GM21786 (cell line): ENCODE measurements around the gene ZNF438.
"Not testable (repeated sequence)": the region's sequence is repeated elsewhere in the genome, so short reads cannot be mapped to it uniquely, and the experiment has no call there.

Experiments used
- ATAC-seq: cut with Tn5 transposase; IDR thresholded peaks from one replicate; pipeline ENCODE4 v1.9.1; 2021; ENCODE audit not compliant: unreplicated experiment

Gene ZNF438

DNA sequence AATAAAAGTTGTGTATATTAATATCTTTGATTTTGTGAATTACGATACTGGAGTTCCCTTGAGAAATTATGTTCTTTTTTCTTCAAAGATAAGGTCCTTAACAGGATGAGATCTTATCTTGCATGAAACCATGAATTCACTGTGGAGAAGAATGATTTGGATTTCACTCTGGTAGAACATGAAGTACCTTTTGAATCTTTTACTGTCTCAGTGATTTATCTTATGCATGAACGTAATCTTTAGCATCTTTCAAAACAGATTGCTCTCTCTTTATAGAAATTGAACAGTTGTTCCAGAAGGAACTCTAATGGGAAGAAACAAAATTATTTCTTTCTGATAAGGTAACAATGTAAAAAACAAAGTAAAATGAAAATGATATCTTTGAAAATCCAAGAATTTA, 11.0 kb upstream of the ZNF438 start:
- no peak for ATAC-seq

DNA sequence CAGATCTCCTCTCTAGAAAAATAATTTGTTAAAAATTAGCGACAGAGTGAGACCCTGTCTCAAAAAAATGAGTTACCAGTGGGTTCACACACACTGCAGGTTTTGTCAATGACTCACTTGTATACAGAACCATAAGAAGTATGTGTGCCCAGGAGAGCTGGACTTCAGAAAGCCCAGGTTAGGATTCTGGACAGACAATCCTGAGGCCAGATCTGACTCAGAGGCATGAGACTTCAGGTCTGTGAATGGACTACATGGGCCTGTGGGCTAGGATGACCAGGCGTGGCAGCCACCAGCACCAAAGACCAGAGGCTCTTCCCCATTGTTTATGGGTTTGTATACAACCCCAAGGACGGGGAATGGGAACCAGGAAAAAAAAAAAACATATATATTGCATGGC, 9.3 kb upstream of the ZNF438 start:
- no peak for ATAC-seq

DNA sequence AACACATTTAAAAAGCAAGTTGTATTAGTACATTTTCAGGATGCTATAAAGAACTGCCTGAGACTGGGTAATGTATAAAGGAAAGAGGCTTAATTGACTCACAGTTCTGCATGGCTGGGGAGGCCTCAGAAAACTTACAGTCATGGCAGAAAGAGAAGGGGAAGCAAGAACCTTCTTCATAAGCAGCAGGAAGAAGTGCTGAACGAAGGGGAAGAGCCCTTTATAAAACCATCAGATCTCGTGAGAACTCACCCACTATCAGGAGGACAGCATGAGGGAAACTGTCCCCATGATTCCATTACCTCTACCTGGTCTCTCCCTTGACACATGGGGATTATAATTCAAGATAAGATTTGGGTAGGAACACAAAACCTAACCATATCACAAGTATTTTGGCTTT, 7.3 kb upstream of the ZNF438 start:
- ATAC-seq = not testable (repeated sequence)

DNA sequence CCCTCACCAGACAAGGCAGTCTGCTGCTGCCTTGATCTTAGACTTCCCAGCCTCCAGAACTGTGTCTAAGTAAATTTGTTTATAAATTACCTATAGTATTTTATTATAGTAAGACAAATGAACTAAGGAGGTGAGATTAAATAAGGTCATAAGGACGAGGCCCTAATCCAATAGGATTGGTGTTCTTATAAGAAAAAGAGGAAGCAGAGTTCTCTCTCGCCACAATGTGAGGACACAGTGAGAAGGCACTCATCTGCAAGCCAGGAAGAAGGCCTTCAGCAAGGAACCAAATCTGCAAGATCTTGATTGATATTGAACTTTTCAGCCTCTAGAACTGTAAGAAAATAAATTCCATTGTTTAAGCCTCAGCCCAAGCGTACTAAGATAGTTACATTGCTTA, 6.1 kb upstream of the ZNF438 start:
- no peak for ATAC-seq

DNA sequence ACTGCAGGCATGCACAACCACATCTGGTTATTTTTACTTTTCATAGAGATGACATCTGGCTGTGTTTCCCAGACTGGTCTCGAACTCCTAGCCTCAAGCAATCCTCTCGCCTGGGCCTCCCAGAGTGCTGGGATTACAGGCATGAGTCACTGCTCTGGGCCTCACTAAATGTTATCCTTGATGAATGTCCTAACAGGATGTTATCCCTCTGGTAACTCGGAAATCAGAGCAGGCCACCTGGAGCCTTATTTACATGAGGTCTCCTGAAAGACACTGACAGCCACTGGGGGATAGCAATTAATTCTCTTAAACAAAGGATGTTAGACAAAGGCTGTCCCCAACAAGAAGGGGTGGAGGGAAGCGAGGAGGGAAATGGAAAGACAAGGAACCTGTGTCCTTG, 4.5 kb upstream of the ZNF438 start:
- ATAC-seq = no peak

DNA sequence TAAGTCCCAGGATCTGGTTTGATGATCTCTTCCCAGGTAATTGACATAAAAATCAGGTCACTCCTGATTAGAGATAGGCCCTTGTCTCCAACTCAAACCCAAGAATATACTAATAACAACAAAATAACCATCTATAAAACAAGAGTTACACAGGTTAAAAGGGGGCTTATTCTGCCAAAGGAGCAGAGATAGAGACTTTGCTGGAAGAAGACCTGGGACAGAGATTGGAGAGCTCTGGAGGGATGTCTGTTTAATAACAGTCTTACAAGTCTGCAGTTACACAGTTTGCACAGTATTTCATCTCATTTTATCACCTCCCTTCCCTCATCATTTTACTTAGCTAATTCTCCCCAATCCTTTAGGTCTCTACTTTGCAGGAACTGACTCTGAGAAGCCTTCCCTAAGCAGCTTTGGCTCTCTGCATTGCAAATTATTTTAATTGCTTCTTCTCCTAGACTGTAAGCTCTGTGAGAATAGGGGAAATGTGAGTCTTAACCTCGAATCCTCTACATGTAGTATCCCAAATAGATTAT, 3.7 kb upstream of the ZNF438 start:
- no peak for ATAC-seq

DNA sequence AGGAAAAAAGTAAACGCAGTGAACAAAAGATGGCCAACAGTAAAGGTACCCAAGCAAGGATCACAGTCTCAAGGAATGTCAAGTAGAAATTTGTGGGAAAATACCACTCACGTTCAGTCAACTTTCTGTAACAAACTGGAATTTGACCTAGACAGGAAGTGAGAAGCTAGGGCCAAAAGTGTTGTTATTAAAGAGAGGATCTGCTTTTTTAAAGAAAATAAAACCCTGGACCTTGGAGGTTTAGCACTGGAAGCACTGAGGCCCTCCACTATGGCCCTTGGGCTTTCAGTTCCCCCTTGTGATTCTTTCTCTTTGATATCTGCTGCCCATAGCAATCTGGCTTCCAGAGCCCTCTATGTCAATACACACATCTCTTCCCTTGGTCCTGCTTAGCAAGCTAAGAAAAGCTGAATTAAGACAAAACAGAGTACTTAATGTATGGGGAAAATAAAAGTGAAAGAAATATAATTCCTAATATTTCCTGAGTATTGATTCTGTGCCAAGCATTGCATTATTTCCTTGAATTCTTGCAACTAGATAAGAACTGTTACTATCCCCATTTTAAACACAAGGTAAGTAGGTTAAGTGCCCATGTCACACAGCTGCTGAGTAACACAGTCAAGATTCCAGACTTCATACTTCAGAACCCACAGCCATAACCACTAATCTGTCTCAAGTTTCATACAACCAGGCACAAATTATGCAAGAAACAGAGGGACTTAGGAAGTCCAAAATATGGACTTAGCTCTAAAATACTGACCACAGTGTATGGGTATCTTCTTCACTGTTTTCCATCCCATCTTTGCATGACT, 2.6 kb upstream of the ZNF438 start:
- ATAC-seq = no peak

DNA sequence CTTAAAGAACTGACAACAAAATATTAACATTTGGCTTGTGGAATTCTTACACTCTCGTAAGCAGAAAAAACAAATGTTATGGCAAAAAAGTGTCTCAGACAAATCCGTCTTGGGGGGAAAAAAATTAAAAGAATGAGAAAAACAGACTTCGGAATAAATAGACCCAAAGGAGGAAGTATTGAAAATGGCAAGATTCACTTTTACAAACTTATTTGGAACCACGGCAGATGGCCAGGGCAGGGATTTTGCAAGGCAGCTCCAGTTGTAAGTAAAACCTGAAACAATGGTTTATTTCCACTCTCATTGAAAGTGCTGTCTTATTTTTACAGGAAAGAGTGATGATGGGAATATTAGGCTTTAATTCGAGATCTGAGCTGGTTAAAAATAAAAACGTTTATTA, 1.5 kb upstream of the ZNF438 start:
- ATAC-seq = no peak

DNA sequence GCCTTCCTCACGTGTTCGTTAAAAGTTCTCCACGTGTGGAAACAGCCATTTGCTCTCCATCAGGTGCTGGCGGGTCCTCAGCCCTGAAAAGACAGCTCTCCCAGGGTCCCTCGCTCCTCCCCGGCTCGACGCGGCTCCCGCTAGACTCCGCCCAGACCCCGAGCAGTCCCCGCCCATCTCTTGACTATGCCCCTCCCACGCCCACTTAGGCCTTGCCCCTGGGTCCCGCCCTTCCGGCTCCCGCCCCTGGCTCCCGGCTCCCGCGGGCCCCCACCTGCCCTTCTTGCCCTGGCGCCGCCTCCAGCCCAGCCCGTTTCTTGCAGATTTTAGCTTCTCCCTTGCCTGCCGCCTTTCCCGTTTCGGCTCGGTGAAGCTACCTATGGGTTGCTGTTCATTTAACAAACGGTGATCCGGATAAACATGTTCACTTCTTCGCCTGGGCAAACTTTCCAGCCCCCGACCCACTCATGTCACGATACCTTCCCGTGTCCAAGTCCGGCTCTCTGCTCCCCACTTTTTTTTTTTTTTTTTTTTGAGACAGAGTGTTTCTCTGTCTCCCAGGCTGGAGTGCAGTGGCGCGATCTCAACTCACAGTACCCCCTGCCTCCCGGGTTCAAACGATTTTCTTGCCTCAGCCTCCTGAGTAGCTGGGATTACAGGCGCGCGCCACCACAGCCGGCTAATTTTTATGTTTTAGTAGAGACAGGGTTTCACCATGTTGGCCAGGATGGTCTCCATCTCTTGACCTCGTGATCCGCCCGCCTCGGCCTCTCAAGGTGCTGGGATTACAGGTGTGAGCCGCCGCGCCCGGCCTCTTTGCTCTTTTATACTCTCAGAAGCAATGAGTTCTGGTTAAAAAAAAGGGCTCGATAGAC, 830 bp upstream of the ZNF438 start:
- ATAC-seq = peak; percentile 83

DNA sequence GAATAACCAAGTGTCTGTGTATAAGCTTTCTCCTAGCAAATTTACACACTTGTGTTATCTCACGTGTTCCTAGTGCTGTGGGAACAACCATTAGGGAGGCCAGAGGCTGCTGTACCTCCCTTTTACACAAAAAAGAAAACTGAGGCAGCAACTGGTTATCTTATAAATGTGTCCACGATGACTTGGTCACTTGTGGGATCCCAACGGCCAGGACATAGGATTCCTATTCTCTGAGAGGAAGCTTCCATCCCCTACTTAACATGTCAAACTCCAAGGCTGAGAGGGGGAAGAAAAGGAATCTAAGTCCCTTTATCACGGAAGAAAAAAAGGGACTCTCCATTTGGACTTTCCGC, 484 bp downstream of the ZNF438 start:
- ATAC-seq = no peak

DNA sequence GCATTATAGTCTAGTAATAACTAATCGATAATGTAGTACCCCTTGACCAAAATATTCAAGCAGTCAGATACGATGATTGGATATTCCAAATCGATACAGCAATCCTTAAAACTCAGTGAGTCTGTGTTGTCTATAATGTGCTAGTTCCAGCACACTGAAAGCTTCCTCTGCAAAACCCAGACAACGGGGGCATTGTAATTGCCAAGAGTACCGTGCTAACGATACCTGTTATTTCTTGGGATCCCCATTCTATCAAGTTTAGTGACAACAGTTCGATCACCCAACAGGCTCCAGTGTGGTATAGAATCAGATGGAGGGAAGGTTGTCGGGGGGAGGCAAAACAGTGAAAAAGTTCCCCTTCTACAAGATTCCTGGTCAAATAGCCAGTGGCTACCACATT, 865 bp downstream of the ZNF438 start:
- ATAC-seq = no peak

DNA sequence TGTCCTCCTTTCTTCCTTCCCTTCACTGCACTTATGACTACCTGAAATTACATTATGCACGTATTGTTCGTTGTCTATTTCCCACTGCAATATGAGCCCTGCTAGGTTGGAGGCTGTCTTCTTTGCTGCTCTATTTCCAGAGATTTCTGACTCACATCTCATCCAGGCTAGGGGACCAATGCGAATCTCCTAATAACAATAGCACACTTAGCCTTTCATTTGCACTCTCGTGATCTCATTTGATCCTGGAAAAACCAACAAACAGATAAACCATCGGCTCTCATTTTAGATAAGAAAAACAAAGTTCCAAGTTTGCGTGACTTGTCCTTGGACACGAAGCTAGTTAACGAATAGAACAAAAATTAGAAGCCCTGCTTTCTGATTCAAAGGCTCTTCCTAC, 1.4 kb downstream of the ZNF438 start:
- ATAC-seq = no peak

DNA sequence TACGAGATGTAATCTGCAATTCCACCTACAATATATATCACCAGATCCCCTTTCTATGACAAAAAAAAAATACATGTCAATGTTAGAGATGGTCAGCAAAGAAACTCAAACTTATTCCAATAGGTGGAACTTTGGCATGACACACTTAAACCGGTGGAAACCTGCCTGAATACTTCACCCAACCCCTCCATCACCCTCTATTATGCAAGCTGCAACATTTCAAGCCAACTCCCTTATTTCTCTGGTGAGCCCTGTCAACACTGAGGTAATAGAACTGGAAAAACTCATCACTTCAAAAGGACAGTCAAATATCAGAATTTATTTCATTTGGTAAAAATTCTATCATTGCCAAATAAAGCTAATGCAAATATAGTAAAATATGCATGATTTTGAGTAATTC, 3.6 kb downstream of the ZNF438 start:
- ATAC-seq = no peak

DNA sequence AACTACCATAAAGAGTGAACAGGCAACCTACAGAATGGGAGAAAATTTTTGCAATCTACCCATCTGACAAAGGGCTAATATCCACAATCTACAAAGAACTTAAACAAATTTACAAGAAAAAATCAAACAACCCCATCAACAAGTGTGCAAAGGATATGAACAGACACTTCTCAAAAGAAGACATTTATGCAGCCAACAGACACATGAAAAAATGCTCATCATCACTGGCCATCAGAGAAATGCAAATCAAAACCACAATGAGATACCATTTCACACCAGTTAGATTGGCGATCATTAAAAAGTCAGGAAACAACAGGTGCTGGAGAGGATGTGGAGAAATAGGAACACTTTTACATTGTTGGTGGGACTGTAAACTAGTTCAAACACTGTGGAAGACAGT, 5.4 kb downstream of the ZNF438 start:
- ATAC-seq = not testable (repeated sequence)

DNA sequence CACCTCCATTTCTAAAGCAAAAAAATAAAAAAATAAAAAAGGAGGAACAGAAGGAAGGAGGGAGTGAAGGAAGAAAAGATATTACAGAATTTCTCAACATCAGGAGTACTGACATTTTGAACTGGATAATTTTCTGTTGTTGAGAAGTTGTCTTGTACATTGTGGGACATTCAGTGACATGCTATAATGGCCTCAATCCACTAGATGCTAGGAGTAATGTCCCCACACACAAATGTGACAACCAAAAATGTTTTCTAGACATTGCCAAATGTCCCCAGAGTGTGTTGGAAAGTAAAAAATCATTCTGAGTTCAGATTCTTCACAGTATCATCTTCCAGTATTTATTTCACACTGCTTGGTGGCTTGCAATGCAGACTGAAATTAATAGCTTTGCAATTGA, 6.5 kb downstream of the ZNF438 start:
- ATAC-seq = no peak

DNA sequence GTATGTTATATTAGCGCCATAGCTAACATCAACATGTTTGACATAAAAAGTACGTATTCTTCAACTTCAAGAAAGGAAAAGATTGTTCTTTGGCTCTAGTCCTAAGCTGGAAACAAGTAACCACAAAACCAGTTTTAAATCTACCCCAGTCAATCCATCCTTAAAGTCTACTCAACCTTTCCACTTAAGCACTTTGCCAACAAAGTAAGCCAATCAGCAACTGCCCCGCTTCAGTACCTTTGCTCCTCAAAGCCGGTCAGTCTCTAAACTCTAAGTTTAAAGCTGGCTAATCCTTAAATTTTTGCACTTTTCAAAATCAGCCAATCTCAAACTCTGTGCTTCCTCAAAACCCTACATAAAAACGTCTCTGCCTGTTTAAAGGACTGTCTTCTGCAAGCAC, 8.1 kb downstream of the ZNF438 start:
- ATAC-seq = no peak

DNA sequence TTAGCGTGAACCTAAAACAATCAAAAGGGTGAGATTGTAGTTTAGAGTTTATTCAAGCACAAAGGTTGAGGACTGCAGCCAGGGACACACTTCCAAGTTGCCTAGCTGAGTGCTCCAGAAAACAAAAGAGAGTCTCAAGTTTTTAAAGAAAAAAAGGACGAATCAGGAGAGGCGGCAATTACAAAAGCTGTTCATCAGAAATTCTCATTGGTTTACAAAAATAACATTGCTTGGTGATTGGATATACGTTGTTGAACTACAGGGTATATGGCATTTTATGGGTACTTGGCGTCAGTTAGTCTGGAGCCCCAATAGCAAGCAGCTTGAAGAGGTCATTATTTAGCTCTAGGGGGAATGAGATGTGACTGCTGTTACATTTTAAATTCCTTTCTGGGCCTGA, 11.5 kb downstream of the ZNF438 start:
- ATAC-seq = no peak

DNA sequence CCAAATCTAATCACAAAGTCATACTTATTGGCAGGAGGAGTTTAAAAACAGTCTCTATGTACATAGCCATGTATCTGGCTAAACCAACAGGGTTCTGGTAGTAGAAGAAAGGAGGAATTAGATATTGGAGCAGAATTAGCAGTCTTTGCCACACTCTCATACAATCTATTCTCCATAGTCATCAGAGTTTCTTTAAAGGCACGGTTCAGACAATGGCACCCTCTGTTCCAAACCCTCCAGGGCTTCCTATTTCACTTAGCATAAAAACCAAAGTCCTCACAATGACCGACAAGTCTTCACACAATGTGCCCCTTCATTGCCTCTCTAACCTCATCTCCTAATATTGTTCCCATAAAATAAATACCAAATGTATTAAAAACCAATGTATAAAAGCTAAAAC, 12.7 kb downstream of the ZNF438 start:
- ATAC-seq = no peak

DNA sequence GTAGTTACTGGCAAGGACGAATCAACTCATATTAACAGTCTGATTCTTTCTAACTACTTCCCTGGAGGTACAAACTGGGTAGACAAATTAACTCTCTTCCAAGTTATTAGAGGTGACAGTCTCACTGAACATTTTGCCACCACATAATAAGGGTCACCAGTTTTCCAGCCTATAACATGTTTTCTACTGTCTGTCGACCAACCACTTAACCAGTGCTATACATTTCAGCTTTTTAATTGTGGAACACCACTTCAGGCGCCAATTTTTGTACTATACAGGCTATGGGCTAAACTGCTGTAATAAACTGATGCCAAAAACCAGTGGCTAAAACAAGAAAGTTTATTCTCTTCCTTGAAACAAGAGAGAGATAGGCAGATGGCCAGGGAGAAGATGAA, 13.3 kb downstream of the ZNF438 start:
- no peak for ATAC-seq

DNA sequence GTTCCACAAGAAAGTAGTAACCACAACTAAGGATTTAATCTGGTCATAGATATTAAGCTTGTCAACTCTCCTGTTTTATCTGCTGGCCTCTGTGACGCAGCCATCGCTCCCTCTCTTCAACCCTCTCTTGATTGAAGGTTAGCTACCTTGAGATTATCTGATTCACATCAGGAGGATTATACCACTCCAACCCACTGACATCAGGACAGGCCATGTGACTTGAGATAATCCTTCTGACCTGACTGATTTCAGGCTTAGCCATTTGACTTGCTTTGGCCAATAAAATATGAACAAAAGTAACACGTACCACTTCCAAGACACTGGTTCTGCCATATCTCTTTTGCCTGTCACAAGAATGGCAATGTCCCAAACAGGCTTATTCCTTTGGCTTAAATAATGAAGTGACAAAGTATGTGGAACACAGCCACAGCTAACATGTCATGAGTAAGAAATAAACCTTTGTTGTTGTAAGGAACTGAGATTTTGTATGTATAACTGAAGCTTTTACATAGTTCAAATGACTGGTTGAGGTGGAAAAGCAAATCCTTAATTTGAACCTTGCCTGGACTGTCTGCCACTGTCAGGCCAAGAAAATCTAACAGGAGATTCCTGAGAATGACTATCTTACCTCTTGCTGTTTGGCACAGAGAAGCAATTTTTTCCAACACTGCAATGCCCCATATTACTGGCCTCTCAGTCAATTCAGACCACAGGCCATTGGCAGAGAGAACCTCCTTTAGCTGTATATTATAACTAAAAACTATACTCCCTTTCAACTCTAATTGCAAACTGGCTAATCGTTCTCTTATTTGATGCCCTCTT, 13.9 kb downstream of the ZNF438 start:
- no peak for ATAC-seq

DNA sequence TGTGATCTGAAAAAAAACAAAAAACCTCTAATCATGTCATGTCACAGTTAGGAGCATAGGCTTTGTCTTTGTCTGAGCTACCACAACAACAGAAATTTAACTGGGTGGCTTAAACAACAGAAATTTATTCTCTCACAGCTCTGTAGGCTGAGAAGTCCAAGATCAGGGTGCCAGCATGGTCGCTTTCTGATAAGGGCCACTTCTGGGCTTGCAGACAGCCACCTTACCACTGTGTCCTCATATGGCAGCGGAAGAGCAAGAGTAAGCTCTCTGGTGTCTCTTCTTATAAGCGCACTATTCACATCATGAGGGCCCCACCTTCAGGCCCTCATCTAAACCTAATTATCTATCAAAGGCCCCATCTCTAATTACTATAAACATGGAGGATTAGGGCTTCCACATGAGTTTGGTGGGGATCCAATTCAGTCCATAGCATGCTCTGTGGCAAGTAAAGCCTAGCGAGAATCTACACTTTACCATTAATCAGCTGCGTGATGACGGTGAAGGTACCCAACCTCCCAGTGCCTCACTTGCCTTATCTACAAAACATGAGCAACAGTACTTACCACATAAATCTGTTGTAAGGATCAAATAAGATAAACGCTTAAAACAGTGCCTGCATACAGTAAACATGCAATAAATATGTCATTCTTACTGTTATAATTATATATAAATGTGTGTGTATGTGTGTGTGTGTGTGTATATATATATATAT, 17.3 kb downstream of the ZNF438 start:
- no peak for ATAC-seq
